GM23248 (cell line): ENCODE measurements around the gene OR8G1.

Experiments
- EZH2 ChIP-seq: fragments of 200-600 bp; sonication (generic); IDR thresholded peaks from 2 replicates; pipeline ENCODE4 v1.6.1; 2018; ENCODE audit warnings: antibody characterized with exemption, mild to moderate bottlenecking; ENCODE audit not compliant: insufficient read depth, poor library complexity, severe bottlenecking
- EZH2phosphoT487 ChIP-seq: fragments of 200-600 bp; sonication (generic); IDR thresholded peaks from 2 replicates; pipeline ENCODE4 v1.6.1; 2018; ENCODE audit warnings: antibody characterized with exemption, moderate library complexity, mild to moderate bottlenecking, low read depth; ENCODE audit not compliant: insufficient read depth

- TF ChIP-seq EZH2 (no peak), EZH2phosphoT487 (no peak)
Observed at GRCh38 chr11:124204008-124204407, 36.9 kb upstream of the OR8G1 start.
